ENCODE results near the gene BHLHE23. TPM values are rescaled to one million over a fixed set of nuclear protein-coding genes. Genes with fewer than 3 reads are reported as not detected.
"Not testable (repeated sequence)": the region's sequence is repeated elsewhere in the genome, so short reads cannot be mapped to it uniquely, and the experiment has no call there.

Gene BHLHE23
- total RNA-seq, 4 donors from 2014 or later: not detected

DNA sequence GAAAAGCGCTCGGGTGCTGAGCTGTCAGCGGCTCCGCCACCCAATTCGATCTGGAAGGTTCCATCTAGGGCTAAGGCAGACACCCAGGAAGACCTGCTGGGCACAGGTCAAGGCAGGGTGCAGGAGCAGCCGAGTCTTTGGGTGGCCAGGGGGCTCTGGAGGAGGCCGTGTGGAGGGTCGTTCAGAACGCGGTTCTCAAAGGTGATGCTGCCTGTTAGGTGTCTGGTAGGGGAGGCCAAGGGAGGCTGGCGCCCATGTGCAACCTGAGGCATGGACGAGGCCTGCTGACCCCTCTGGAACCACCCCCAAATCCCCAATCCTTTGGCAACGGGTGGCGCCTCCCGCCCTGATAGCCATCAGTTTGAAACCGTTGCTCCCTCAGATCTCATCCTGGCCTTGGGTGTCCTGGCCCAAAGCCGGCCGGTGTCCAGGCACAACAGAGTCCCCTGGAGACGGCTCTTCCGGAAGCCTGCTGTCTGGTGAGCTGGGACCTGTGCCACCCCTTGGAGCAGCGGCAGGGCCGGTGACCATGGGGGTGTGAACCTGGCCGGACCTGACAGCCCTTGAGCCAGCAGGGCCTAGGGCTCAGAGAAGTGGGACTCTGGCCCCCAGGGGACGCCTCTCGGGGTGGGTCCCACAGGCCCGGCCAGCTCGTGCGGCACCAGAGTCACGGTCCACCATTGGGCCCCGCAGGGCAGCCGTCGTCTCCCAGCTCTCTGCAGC, 43.7 kb downstream of the BHLHE23 start:
- Histone ChIP-seq H3K9me3 (no peaks in the 10 kb centered on the region), H3K4me3 (no peak overlapping the region), H3K27me3 (no peaks in the 10 kb centered on the region), H3K36me3 (peaks cover 12% of the 10 kb centered on the region), H3K27ac (no peak overlapping the region), H3K4me1 (peaks cover 11% of the 10 kb centered on the region)
- no peak for TF ChIP-seq POLR2A (IDR thresholded peaks at IDR 0.05)
- no peak for TF ChIP-seq EP300 (IDR thresholded peaks at IDR 0.05)
- TF ChIP-seq POLR2AphosphoS5 (IDR thresholded peaks at IDR 0.05): no peak
- TF ChIP-seq, protein P1, sequence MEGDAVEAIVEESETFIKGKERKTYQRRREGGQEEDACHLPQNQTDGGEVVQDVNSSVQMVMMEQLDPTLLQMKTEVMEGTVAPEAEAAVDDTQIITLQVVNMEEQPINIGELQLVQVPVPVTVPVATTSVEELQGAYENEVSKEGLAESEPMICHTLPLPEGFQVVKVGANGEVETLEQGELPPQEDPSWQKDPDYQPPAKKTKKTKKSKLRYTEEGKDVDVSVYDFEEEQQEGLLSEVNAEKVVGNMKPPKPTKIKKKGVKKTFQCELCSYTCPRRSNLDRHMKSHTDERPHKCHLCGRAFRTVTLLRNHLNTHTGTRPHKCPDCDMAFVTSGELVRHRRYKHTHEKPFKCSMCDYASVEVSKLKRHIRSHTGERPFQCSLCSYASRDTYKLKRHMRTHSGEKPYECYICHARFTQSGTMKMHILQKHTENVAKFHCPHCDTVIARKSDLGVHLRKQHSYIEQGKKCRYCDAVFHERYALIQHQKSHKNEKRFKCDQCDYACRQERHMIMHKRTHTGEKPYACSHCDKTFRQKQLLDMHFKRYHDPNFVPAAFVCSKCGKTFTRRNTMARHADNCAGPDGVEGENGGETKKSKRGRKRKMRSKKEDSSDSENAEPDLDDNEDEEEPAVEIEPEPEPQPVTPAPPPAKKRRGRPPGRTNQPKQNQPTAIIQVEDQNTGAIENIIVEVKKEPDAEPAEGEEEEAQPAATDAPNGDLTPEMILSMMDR (IDR thresholded peaks at IDR 0.05): no peak
- no peak for DNase-seq (ENCODE audit: low spot score in 2 of 2)
- WGBS: 88% methylated on average over 14 of the region's 32 CpGs

DNA sequence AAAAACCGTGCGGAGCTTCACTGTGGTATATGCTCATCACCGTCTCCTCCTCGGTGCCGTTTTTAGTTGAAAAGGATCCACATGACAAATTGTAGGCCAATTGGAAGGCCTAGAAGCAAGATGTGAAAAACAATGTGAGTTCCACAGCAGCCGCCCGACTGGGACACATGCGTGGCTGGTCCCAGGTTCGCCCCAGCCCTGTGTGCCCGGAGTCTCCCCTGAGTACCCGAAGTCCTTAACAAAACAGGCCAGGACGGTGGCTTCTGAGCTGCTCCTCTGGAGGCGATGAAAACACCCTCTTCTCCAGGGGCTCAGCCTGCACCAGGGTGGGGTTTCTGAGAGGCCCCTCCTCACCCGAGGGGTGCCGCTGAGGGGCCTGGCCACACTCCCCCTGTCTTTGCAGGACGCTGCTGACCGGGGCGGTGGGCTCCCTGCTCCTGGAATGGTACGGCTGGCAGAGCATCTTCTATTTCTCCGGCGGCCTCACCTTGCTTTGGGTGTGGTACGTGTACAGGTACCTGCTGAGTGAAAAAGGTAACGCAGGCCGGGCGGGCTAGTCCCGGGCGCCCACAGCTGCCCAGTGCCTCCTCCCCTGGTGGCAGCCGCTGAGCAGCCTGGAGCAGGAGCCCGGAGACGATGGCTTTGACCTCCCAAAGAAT, 44.4 kb downstream of the BHLHE23 start:
- no peak for DNase-seq (ENCODE audit: low spot score in 2 of 2)
- WGBS: 87% methylated on average over 15 of the region's 30 CpGs
- no peaks in the 10 kb centered on the region for H3K27me3 ChIP-seq
- peaks cover 11% of the 10 kb centered on the region for H3K4me1 ChIP-seq
- peaks cover 12% of the 10 kb centered on the region for H3K36me3 ChIP-seq
- no peak overlapping the region for H3K27ac ChIP-seq
- TF ChIP-seq POLR2AphosphoS5 (IDR thresholded peaks at IDR 0.05): no peak
- TF ChIP-seq, protein P1 (IDR thresholded peaks at IDR 0.05): no peak
- TF ChIP-seq POLR2A (IDR thresholded peaks at IDR 0.05): no peak
- no peak for TF ChIP-seq EP300 (IDR thresholded peaks at IDR 0.05)
- no peak overlapping the region for H3K4me3 ChIP-seq
- H3K9me3 ChIP-seq: no peaks in the 10 kb centered on the region

DNA sequence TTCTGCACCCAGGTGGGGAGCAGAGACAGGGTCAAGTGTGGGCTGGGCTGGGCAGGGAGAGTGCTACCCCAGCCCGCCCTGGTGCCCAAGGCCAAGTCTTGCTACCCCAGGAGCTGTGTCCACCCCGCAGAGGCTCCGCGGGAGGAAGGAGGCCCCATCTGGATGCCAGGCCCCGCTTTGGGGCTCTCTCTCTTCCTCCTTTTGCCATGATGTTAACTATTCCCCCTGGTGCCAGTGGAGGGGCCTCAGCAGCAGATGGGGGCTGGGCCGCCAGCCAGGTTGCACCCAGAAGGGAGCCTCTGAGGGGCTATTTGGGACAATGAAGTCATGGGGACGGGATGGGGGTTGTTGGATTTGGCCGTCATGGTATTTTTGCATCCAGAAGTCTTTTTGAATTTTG, 45.0 kb downstream of the BHLHE23 start:
- Histone ChIP-seq H3K27ac (no peak overlapping the region), H3K4me3 (no peak overlapping the region), H3K4me1 (peaks cover 11% of the 10 kb centered on the region), H3K9me3 (no peaks in the 10 kb centered on the region), H3K27me3 (no peaks in the 10 kb centered on the region), H3K36me3 (peaks cover 12% of the 10 kb centered on the region)
- TF ChIP-seq POLR2A (IDR thresholded peaks at IDR 0.05) (no peak), POLR2AphosphoS5 (IDR thresholded peaks at IDR 0.05) (no peak), EP300 (IDR thresholded peaks at IDR 0.05) (no peak)
- TF ChIP-seq, protein P1 (IDR thresholded peaks at IDR 0.05): no peak
- no peak for DNase-seq (ENCODE audit: low spot score in 2 of 2)
- 93% methylated on average over 4 of the region's 8 CpGs for WGBS

DNA sequence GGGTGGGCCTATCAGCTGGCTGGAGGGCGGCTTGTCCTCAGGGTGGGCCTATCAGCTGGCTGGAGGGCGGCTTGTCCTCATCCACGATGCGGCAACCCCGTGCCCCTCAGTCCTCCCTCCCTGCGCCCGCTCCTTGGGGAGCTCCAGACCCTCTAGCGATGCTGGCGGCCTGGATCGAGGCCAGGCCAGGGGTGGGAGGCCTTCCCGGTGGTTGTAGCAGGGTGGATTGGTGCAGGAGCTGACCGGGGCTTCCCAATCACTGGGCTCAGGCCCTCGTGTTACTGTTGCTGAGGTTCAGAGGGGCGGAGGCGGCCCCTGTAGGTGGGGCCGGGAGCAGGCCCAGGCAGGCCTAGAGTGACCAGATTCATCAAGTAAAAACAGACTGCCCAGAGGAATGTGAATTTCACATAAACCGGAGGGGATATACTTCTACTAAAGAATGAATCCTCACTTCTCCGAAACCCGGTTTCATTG, 45.4 kb downstream of the BHLHE23 start:
- 88% methylated on average over 3 of the region's 19 CpGs for WGBS
- Histone ChIP-seq H3K9me3 (no peaks in the 10 kb centered on the region), H3K4me3 (no peak overlapping the region), H3K4me1 (peaks cover 11% of the 10 kb centered on the region), H3K36me3 (peaks cover 12% of the 10 kb centered on the region), H3K27ac (no peak overlapping the region), H3K27me3 (no peaks in the 10 kb centered on the region)
- DNase-seq (ENCODE audit: low spot score in 2 of 2): no peak
- TF ChIP-seq POLR2AphosphoS5 (IDR thresholded peaks at IDR 0.05) (no peak), EP300 (IDR thresholded peaks at IDR 0.05) (no peak), POLR2A (IDR thresholded peaks at IDR 0.05) (no peak)
- TF ChIP-seq, protein P1 (IDR thresholded peaks at IDR 0.05): no peak

DNA sequence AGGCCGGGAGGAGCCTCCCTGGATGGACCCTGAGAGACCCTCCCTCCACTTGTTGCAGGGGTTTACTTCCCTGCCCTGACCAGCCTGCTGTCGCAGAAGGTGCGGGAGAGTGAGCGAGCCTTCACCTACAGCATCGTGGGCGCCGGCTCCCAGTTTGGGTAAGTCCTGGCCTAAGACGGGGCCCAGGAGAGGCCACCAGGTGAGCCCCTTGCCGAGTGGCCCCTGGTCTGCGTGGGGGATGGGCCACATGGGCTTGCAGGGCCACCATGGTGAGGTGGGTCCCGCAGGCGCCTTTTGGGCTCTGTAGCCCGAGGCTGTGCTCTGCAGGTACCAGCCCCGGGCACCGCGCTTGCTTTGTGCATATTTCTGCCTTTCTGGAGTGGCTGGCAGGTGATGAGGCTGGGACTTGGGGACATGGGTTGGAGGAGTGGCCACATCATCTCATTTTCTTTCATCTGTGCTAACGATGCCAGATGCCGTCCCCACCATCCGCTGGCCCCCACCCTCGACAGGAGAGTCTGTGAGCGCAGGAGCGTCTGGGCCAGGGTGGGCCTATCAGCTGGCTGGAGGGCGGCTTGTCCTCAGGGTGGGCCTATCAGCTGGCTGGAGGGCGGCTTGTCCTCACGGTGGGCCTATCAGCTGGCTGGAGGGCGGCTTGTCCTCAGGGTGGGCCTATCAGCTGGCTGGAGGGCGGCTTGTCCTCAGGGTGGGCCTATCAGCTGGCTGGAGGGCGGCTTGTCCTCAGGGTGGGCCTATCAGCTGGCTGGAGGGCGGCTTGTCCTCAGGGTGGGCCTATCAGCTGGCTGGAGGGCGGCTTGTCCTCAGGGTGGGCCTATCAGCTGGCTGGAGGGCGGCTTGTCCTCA, 46.1 kb downstream of the BHLHE23 start:
- H3K27ac ChIP-seq; H3K27me3 ChIP-seq; H3K9me3 ChIP-seq; H3K4me3 ChIP-seq; DNase-seq (ENCODE audit: low spot score in 2 of 2): not testable (repeated sequence)
- WGBS: 90% methylated on average over 15 of the region's 31 CpGs
- peaks cover 12% of the 10 kb centered on the region for H3K36me3 ChIP-seq
- H3K4me1 ChIP-seq: peaks cover 11% of the 10 kb centered on the region

All from suprapubic skin (tissue), 4 donors.